Astrocyte (in vitro differentiated cells and primary cell): ENCODE data around the gene SAMD4A. TPM values are rescaled to one million over a fixed set of nuclear protein-coding genes. Genes with fewer than 3 reads are reported as not detected.

Experiments used
- DNase-seq: peaks from one replicate; pipeline ENCODE4 v3.0.0-alpha.2; 2010; ENCODE audit warnings: low read depth
- FAIRE-seq: peaks from 2 replicates; lab custom pipeline; 2011; peaks lifted over from hg19 to GRCh38; lab: Jason Lieb, UNC
- H2AFZ ChIP-seq: 2 replicates; pipeline ENCODE4 v1.6.0; 2012; ENCODE audit warnings: low read depth, low read length, inconsistent platforms
- H3K27ac ChIP-seq: 2 replicates; pipeline ENCODE4 v1.5.1; 2011; ENCODE audit warnings: low read depth, low read length, inconsistent platforms
- H3K27me3 ChIP-seq: 2 replicates; pipeline ENCODE4 v1.6.0; 2011; ENCODE audit warnings: low read length, inconsistent platforms; ENCODE audit not compliant: insufficient read depth
- H3K36me3 ChIP-seq: 2 replicates; pipeline ENCODE4 v1.5.1; 2011; ENCODE audit warnings: low read length, inconsistent platforms; ENCODE audit not compliant: insufficient read depth
- H3K4me1 ChIP-seq: 2 replicates; pipeline ENCODE4 v1.5.1; 2011; ENCODE audit warnings: low read length, inconsistent platforms; ENCODE audit not compliant: insufficient read depth
- H3K4me2 ChIP-seq: 2 replicates; pipeline ENCODE4 v1.6.0; 2012; ENCODE audit warnings: low read length, inconsistent platforms
- H3K4me3 ChIP-seq: 2 replicates; pipeline ENCODE4 v1.5.1; 2011; ENCODE audit warnings: low read depth, mild to moderate bottlenecking, low read length, inconsistent platforms; ENCODE audit not compliant: insufficient read depth
- H3K79me2 ChIP-seq: 2 replicates; pipeline ENCODE4 v1.6.0; 2012; ENCODE audit warnings: mild to moderate bottlenecking, low read length, inconsistent platforms; ENCODE audit not compliant: insufficient read depth
- H3K9ac ChIP-seq: 2 replicates; pipeline ENCODE4 v1.6.0; 2012; ENCODE audit warnings: mild to moderate bottlenecking, low read length, inconsistent platforms
- H3K9me3 ChIP-seq: 2 replicates; pipeline ENCODE4 v1.5.1; 2012; ENCODE audit warnings: low read depth, mild to moderate bottlenecking, low read length, inconsistent platforms; ENCODE audit not compliant: insufficient read depth
- H4K20me1 ChIP-seq: 2 replicates; pipeline ENCODE4 v1.6.0; 2012; ENCODE audit warnings: low read length, inconsistent platforms; ENCODE audit not compliant: insufficient read depth
- H3K27ac Mint-ChIP-seq: one replicate; pipeline ENCODE4 v1.8.0; 2021; ENCODE audit warnings: mild to moderate bottlenecking, mixed read lengths; ENCODE audit not compliant: unreplicated experiment
- H3K27me3 Mint-ChIP-seq: one replicate; pipeline ENCODE4 v1.8.0; 2021; ENCODE audit warnings: low read depth, mixed read lengths; ENCODE audit not compliant: unreplicated experiment
- H3K36me3 Mint-ChIP-seq: one replicate; pipeline ENCODE4 v1.8.0; 2021; ENCODE audit warnings: low read depth, mixed read lengths; ENCODE audit not compliant: unreplicated experiment
- H3K4me1 Mint-ChIP-seq: one replicate; pipeline ENCODE4 v1.8.0; 2021; ENCODE audit warnings: low read depth, mixed read lengths; ENCODE audit not compliant: unreplicated experiment
- H3K4me3 Mint-ChIP-seq: one replicate; pipeline ENCODE4 v1.8.0; 2021; ENCODE audit warnings: mild to moderate bottlenecking, moderate library complexity, mixed read lengths; ENCODE audit not compliant: unreplicated experiment
- H3K9me3 Mint-ChIP-seq: one replicate; pipeline ENCODE4 v1.8.0; 2021; ENCODE audit warnings: mild to moderate bottlenecking, mixed read lengths; ENCODE audit not compliant: unreplicated experiment
- EZH2 ChIP-seq: IDR thresholded peaks from 2 replicates; pipeline ENCODE4 v1.6.1; 2012; ENCODE audit warnings: mild to moderate bottlenecking, low read length, inconsistent platforms; ENCODE audit not compliant: insufficient read depth
- total RNA-seq: library from RNA; stranded (reverse); gene quantifications from 2 replicates; pipeline ENCODE4 v1.2.1, GENCODE V29; 2021
- TF ChIP-seq, protein P1 (sequence below): IDR thresholded peaks from 2 replicates; pipeline ENCODE4 v1.5.1; 2011; ENCODE audit warnings: low read depth, mild to moderate bottlenecking, inconsistent platforms, low read length, moderate library complexity; ENCODE audit not compliant: insufficient read depth

Gene SAMD4A
- total RNA-seq, 1 donor from 2014 or later, result 68.2 TPM

DNA sequence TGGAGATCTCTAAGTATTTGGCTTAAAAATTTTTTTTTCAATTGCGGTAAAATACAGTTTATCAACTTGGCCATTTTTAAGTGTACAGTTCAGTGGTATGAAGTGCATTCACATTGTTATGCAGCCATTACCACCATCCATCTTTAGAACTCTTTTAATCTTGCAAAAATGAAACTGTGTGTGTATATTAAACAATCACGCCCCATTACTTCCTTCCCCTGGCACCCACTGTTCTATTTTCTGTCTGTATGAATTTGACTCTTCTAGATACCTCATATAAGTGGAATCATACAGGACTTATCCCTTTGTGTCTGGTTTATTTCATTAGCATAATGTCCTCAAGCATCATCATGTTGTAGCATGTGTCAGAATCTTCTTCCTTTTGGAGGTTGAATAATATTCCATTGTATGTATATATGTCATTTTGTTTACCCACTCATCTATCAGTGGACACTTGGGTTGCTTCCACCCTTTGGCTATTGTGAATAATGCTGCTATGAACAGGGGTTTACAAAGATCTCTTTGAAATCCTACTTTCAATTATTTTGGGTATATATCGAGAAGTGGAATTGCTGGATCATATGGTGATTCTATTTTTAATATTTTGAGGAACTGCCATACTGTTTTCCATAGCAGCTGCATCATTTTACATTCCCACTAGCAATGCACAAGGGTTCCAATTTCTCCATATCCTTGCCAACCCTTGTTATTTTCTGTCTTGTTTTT is 62.9 kb downstream of the SAMD4A start:
- H3K4me2 ChIP-seq, result no peak overlapping the region
- Mint-ChIP-seq H3K27me3 (no peaks in the 10 kb centered on the region), H3K9me3 (no peaks in the 10 kb centered on the region), H3K4me3 (no peak overlapping the region), H3K4me1 (peaks cover 46% of the 10 kb centered on the region), H3K27ac (no peak overlapping the region), H3K36me3 (peaks cover 8% of the 10 kb centered on the region)
- H3K27me3 ChIP-seq, result no peaks in the 10 kb centered on the region
- H3K9ac ChIP-seq, result no peak overlapping the region
- H3K36me3 ChIP-seq, result no peaks in the 10 kb centered on the region
- no peak overlapping the region for H3K27ac ChIP-seq
- TF ChIP-seq, protein P1, sequence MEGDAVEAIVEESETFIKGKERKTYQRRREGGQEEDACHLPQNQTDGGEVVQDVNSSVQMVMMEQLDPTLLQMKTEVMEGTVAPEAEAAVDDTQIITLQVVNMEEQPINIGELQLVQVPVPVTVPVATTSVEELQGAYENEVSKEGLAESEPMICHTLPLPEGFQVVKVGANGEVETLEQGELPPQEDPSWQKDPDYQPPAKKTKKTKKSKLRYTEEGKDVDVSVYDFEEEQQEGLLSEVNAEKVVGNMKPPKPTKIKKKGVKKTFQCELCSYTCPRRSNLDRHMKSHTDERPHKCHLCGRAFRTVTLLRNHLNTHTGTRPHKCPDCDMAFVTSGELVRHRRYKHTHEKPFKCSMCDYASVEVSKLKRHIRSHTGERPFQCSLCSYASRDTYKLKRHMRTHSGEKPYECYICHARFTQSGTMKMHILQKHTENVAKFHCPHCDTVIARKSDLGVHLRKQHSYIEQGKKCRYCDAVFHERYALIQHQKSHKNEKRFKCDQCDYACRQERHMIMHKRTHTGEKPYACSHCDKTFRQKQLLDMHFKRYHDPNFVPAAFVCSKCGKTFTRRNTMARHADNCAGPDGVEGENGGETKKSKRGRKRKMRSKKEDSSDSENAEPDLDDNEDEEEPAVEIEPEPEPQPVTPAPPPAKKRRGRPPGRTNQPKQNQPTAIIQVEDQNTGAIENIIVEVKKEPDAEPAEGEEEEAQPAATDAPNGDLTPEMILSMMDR, result no peak
- no peak for TF ChIP-seq EZH2
- peaks cover 73% of the 10 kb centered on the region for H3K79me2 ChIP-seq
- no peak overlapping the region for H3K4me3 ChIP-seq
- H3K4me1 ChIP-seq, result peaks cover 19% of the 10 kb centered on the region
- H3K9me3 ChIP-seq, result no peaks in the 10 kb centered on the region
- FAIRE-seq, result no peak
- no peak for DNase-seq
- peaks cover 71% of the 10 kb centered on the region for H4K20me1 ChIP-seq
- no peak overlapping the region for H2AFZ ChIP-seq

DNA sequence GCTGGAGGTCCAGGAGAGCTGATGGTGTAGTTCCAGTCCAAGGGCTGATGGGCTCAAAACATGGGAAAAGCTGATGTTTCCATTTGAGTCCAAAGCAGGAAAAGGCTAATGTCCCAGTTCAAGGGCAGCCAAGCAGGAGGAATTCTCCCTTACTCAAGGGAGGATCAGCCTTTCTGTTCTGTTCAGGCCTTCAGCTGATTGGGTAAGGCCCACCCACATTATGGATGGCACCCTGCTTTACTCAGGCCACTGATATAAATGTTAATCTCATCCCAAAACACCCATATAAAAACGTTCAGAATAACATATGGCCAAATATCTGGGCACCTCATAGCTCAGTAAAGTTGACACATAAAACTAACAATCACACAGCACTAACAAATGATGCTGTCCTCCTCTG is 64.1 kb downstream of the SAMD4A start:
- DNase-seq (no peak), FAIRE-seq (no peak)
- H3K9me3 Mint-ChIP-seq, result no peaks in the 10 kb centered on the region
- H3K27ac Mint-ChIP-seq, result no peak overlapping the region
- Histone ChIP-seq H3K9me3 (no peaks in the 10 kb centered on the region), H3K9ac (no peak overlapping the region), H2AFZ (no peak overlapping the region), H3K79me2 (peaks cover 67% of the 10 kb centered on the region), H3K27me3 (no peaks in the 10 kb centered on the region), H3K4me2 (no peak overlapping the region), H4K20me1 (peaks cover 64% of the 10 kb centered on the region), H3K36me3 (no peaks in the 10 kb centered on the region), H3K4me3 (no peak overlapping the region), H3K4me1 (peaks cover 16% of the 10 kb centered on the region), H3K27ac (no peak overlapping the region)
- no peaks in the 10 kb centered on the region for H3K27me3 Mint-ChIP-seq
- peaks cover 12% of the 10 kb centered on the region for H3K36me3 Mint-ChIP-seq
- H3K4me1 Mint-ChIP-seq, result peaks cover 39% of the 10 kb centered on the region
- TF ChIP-seq EZH2, result no peak
- TF ChIP-seq, protein P1, result no peak
- no peak overlapping the region for H3K4me3 Mint-ChIP-seq

DNA sequence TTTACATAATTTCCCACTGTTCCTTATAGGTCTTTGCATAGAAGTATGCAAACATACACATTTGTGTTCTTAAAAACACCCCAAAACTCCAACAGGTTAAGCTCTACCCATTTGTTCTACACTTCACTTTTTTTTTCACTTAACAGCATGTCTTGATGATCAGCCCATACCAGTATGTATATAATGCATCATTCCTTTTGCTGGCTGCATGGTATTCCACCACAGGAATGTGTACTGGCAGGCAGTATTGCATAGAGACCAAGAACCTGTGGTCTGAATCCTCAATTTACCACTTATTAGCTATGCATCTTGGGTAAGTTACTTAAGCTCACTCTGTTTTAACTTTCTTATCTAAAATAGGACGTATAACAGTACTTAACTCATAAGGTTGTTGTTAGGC is 65.5 kb downstream of the SAMD4A start:
- no peaks in the 10 kb centered on the region for H3K36me3 ChIP-seq
- peaks cover 68% of the 10 kb centered on the region for H4K20me1 ChIP-seq
- H3K4me1 Mint-ChIP-seq, result peaks cover 30% of the 10 kb centered on the region
- no peak overlapping the region for H3K27ac Mint-ChIP-seq
- no peak overlapping the region for H3K9ac ChIP-seq
- TF ChIP-seq, protein P1, result no peak
- no peak for TF ChIP-seq EZH2
- no peak overlapping the region for H3K27ac ChIP-seq
- no peaks in the 10 kb centered on the region for H3K9me3 Mint-ChIP-seq
- no peak overlapping the region for H2AFZ ChIP-seq
- no peak for DNase-seq
- H3K79me2 ChIP-seq, result peaks cover 56% of the 10 kb centered on the region
- H3K4me3 Mint-ChIP-seq, result peak overlapping the region; percentile 17
- peaks cover 17% of the 10 kb centered on the region for H3K4me1 ChIP-seq
- no peaks in the 10 kb centered on the region for H3K27me3 Mint-ChIP-seq
- H3K4me3 ChIP-seq, result no peak overlapping the region
- no peak for FAIRE-seq
- no peak overlapping the region for H3K4me2 ChIP-seq
- no peaks in the 10 kb centered on the region for H3K27me3 ChIP-seq
- no peaks in the 10 kb centered on the region for H3K9me3 ChIP-seq
- peaks cover 14% of the 10 kb centered on the region for H3K36me3 Mint-ChIP-seq
